NCI-H1930 (cell line): ENCODE measurements around the gene DRD4.
"Not testable (repeated sequence)": the region's sequence is repeated elsewhere in the genome, so short reads cannot be mapped to it uniquely, and the experiment has no call there.

Experiments used
- DNase-seq, 2 experiments: peaks; one replicate each; lab custom pipeline; 2025; lab: John Stamatoyannopoulos, UW

The DRD4 gene

DNA sequence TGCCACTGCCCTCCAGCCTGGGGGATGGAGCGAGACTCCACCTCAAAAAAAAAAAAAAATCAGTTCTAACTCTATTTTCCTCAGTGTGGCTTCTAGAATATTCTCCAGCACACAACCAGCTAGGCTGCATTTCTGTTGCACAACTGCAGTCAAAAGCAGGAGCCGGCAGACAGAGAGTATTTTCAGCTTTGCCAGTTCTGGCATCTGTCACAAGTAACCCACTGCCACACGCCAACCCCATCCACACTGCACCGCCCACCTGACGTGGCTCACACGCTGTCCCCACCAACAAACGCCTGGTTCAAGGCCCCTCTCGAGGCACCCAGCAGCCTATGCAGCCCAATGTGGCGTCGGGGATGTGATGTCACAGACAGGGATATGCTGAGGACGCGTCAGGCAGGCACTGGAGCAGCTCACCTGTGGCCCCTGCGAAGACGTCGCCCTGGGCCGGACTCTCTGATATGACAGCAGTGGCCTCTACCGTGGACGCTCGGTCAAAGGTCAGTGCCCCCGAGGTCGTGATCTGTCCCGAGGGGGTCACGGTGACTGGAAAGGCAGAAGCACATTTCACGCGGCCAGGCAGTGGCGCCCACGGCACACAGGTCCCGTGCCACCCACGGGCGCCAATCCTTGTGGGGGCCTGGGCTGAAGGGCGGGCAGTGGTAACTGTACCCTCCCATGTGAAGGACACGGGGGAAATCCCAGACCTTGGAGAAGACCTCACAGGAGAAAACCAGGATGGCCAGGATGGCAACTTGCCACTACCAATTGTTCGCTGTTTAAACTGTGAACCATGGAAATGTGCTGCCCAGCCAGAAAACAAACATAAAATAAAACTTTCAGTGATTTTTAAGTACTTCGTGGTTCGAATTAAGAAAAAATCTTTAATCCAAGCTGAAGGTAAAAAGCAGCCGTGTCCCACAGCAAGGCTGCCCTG lies 42.5 kb downstream of the DRD4 start:
- no peak for DNase-seq

DNA sequence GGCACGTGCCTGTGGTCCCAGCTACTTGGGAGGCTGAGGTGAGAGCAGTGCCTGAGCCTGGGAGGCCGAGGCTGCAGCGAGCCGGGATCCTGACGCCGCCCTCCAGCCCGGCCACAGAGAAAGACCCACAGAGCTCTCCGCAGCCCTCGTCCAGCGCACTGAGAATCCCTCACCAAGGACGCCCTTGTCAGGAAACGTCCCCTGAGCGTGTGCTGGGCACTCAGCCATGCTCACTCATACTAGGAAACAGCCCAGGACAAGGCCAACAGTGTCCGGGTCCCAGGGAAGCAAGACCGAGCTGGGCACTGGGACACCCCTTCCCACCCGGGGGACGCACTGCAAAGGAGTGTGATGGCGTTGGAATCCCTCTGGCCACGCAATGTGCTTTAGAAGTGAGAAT lies 43.4 kb downstream of the DRD4 start:
- DNase-seq = no peak

DNA sequence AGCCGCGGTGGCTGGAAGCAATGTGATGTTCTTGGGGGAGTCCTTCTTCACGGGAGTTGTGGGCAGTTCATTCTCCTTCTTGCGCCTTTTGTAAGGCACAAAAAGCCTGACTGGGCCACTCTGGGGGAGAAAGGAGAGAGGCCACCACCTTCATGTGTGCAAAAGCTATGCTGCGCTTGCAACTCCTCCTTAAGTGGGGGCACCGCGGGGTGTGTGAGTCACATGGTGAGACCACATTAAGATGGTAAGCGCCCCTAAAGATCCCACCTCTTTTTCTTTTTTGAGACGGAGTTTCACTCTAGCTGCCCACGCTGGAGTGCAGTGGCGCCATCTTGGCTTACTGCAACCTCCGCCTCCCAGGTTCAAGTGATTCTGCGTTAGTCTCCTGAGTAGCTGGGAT lies 43.9 kb downstream of the DRD4 start:
- no peak for DNase-seq

DNA sequence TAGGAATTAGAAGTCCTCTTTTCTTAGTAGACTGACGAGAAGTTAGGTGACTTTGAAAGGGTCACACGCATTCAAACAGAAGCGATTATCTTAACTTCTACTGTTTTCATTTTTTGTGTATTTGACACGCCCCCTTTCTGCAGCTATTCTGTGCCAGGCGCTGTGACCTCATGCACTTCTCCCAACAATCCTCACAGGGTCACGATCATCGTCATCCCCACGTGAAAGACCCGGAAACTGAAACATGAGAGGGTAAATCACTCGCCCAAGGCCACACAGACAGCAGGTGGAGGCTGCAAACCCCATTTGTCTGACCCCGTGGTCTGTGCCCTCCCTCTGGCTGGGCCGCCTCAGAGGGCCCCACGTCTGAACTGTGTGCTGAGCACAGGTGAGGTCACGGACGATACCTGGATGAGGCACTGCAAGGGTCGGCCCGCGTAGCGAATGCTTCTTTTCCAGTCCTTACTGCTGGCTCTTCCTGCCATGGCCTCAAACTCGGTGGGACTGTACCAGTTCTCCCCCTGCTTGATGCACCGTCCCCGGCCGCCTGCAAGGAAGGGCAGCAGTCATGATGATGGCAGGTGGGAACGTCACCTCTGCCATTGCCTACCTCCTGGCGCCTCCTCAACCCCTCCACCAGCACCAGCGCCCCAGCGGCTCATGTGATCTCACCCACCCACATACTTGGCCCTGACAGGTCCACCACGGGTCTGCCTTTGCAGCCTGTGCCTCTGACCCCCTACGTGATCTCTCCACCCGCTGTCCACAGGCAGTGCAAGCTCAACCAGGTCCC lies 49.6 kb downstream of the DRD4 start:
- no peak for DNase-seq

DNA sequence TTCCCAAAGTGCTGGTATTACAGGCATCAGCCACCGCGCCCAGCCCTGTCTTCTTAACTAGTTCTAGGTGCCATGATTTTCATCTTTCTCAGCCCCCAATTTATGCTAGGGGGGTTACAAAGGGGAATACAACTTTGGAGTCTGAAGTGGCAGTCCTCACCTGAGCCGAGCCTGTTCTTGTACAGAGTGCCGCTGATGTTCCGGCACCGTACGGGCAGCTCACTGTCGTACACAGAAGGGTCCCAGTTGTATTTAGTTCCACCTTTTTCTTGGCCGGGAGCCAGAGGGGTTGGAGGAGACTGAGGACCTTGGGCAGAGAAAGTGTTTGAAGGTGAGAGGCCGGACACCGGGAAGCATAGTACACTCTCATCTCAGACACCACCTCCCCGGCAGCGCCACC lies 50.7 kb downstream of the DRD4 start:
- no peak for DNase-seq

DNA sequence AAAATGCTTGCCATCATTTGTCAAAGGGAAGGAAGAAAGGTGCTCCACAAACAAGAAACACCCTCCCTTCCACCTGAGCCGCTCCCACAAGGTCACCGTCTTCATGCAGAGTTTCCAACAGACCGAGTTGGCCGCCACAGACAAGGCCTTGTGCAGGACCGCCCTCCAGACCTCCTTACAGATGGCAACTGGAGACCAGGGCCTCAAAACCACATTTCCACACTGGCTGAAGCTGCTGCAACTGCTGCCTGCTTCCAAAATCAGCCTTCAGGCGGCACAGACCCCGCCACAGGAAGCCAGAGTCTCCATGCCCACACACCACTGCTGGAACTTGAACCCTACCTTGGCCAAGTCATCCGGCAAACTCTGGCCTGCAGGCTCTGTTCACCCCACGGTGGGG lies 51.6 kb downstream of the DRD4 start:
- DNase-seq = no peak

DNA sequence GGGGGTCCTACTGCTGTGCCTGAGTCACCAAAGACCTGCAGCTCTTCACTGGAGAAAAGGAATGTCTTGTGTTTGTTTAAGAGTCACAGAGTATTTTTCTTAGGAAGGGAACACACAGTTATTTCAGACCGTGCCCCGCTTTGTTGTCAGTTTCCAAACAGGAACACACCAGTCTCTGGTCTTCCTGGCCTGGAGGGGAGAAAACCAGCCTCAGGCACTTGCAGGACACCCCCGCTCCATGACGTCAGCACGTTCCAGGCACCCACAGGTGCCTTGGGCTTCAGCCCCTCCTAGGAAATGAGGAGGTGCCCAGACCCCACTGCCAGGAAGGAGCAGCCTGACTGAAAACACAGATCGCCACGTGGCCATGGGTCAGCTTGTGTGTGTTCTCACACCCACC lies 52.6 kb downstream of the DRD4 start:
- DNase-seq = no peak

DNA sequence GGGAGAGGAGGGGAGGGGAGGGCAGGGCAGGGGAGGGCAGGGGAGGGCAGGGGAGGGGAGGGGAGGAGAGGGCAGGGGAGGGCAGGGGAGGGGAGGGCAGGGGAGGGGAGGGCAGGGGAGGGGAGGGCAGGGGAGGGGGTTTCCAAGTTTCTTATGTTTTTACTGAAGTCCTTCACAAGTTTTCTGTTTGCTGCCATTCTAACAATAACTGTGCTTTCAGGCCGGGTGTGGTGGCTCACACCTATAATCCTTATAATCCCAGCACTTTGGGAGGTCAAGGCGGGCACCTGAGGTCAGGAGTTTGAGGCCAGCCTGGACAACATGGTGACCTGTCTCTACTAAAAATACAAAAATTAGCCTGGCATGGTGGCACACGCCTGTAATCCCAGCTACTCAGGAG lies 53.2 kb downstream of the DRD4 start:
- not testable (repeated sequence) for DNase-seq
